ENCODE data around the gene HOXD3. TPM values are rescaled to one million over a fixed set of nuclear protein-coding genes. Genes with fewer than 3 reads are reported as not detected.

HOXD3 gene
- total RNA-seq, 4 donors from 2014 or later = 0.56 to 3.1 (median 1.7) TPM; not detected in 1

GRCh38 chr2:176202491-176202890, 45.4 kb downstream of the HOXD3 start:
- intact Hi-C loops (cut with DNase I; ENCODE audit: low total_unique reads) = no loop called here
- no peak for DNase-seq (ENCODE audit: low spot score in 2 of 2)
- no peak overlapping the region for H3K4me3 ChIP-seq (ENCODE audit: low read depth, poor library complexity, severe bottlenecking)
- WGBS, 2 donors = 81 to 90% methylated on average over 7 of the region's 7 CpGs
- no peak for TF ChIP-seq POLR2A (IDR thresholded peaks at IDR 0.05)
- no peak for TF ChIP-seq CTCF (IDR thresholded peaks at IDR 0.05)

- WGBS, 2 donors = 82 to 90% methylated on average over 1 of the region's 1 CpG
- intact Hi-C loops (cut with DNase I; ENCODE audit: low total_unique reads) = no loop called here
- no peak overlapping the region for H3K4me3 ChIP-seq (ENCODE audit: low read depth, poor library complexity, severe bottlenecking)
- DNase-seq (ENCODE audit: low spot score in 2 of 2) = no peak
- no peak for TF ChIP-seq CTCF (IDR thresholded peaks at IDR 0.05)
- TF ChIP-seq POLR2A (IDR thresholded peaks at IDR 0.05) = no peak
Measured at GRCh38 chr2:176205126-176205525, 48.0 kb downstream of the HOXD3 start.

GRCh38 chr2:176206136-176206535, 49.0 kb downstream of the HOXD3 start:
- intact Hi-C loops (cut with DNase I; ENCODE audit: low total_unique reads) = no loop called here
- no peak overlapping the region for H3K4me3 ChIP-seq (ENCODE audit: low read depth, poor library complexity, severe bottlenecking)
- no peak for DNase-seq (ENCODE audit: low spot score in 2 of 2)
- 95 to 100% methylated on average over 2 of the region's 2 CpGs for WGBS, 2 donors
- no peak for TF ChIP-seq POLR2A (IDR thresholded peaks at IDR 0.05)
- no peak for TF ChIP-seq CTCF (IDR thresholded peaks at IDR 0.05)

GRCh38 chr2:176206682-176207081, 49.6 kb downstream of the HOXD3 start:
- intact Hi-C loops (cut with DNase I; ENCODE audit: low total_unique reads) = no loop called here
- no peak for TF ChIP-seq CTCF (IDR thresholded peaks at IDR 0.05)
- TF ChIP-seq POLR2A (IDR thresholded peaks at IDR 0.05) = no peak
- 46 to 47% methylated on average over 2 of the region's 2 CpGs for WGBS, 2 donors
- H3K4me3 ChIP-seq (ENCODE audit: low read depth, poor library complexity, severe bottlenecking) = no peak overlapping the region
- no peak for DNase-seq (ENCODE audit: low spot score in 2 of 2)

- 29 to 88% methylated on average over 1 of the region's 1 CpG for WGBS, 2 donors
- no peak overlapping the region for H3K4me3 ChIP-seq (ENCODE audit: low read depth, poor library complexity, severe bottlenecking)
- TF ChIP-seq POLR2A (IDR thresholded peaks at IDR 0.05) (no peak), CTCF (IDR thresholded peaks at IDR 0.05) (no peak)
Measured at GRCh38 chr2:176211110-176211509, 54.0 kb downstream of the HOXD3 start.

GRCh38 chr2:176212276-176212675, 55.2 kb downstream of the HOXD3 start:
- intact Hi-C loops (cut with DNase I; ENCODE audit: low total_unique reads) = no loop called here
- H3K4me3 ChIP-seq (ENCODE audit: low read depth, poor library complexity, severe bottlenecking) = no peak overlapping the region
- no peak for DNase-seq (ENCODE audit: low spot score in 2 of 2)
- TF ChIP-seq CTCF (IDR thresholded peaks at IDR 0.05) = no peak

More at GRCh38 chr2:176211110-176211509, 54.0 kb downstream of the HOXD3 start:
- no peak for DNase-seq (ENCODE audit: low spot score in 2 of 2)
- intact Hi-C loops (cut with DNase I; ENCODE audit: low total_unique reads) = no loop called here

All from lower leg skin (tissue), 4 donors.